Astrocyte (in vitro differentiated cells and primary cell): Measurements from ENCODE around the gene HNRNPL. TPM values are rescaled to one million over a fixed set of nuclear protein-coding genes. Genes with fewer than 3 reads are reported as not detected.
"Not testable (repeated sequence)": the region's sequence is repeated elsewhere in the genome, so short reads cannot be mapped to it uniquely, and the experiment has no call there.

ENCODE experiments used
- DNase-seq: peaks from one replicate; pipeline ENCODE4 v3.0.0-alpha.2; 2010; ENCODE audit warnings: low read depth
- FAIRE-seq: peaks from 2 replicates; lab custom pipeline; 2011; peaks lifted over from hg19 to GRCh38; lab: Jason Lieb, UNC
- H2AFZ ChIP-seq: 2 replicates; pipeline ENCODE4 v1.6.0; 2012; ENCODE audit warnings: low read depth, low read length, inconsistent platforms
- H3K27ac ChIP-seq: 2 replicates; pipeline ENCODE4 v1.5.1; 2011; ENCODE audit warnings: low read depth, low read length, inconsistent platforms
- H3K27me3 ChIP-seq: 2 replicates; pipeline ENCODE4 v1.6.0; 2011; ENCODE audit warnings: low read length, inconsistent platforms; ENCODE audit not compliant: insufficient read depth
- H3K36me3 ChIP-seq: 2 replicates; pipeline ENCODE4 v1.5.1; 2011; ENCODE audit warnings: low read length, inconsistent platforms; ENCODE audit not compliant: insufficient read depth
- H3K4me1 ChIP-seq: 2 replicates; pipeline ENCODE4 v1.5.1; 2011; ENCODE audit warnings: low read length, inconsistent platforms; ENCODE audit not compliant: insufficient read depth
- H3K4me2 ChIP-seq: 2 replicates; pipeline ENCODE4 v1.6.0; 2012; ENCODE audit warnings: low read length, inconsistent platforms
- H3K4me3 ChIP-seq: 2 replicates; pipeline ENCODE4 v1.5.1; 2011; ENCODE audit warnings: low read depth, mild to moderate bottlenecking, low read length, inconsistent platforms; ENCODE audit not compliant: insufficient read depth
- H3K79me2 ChIP-seq: 2 replicates; pipeline ENCODE4 v1.6.0; 2012; ENCODE audit warnings: mild to moderate bottlenecking, low read length, inconsistent platforms; ENCODE audit not compliant: insufficient read depth
- H3K9ac ChIP-seq: 2 replicates; pipeline ENCODE4 v1.6.0; 2012; ENCODE audit warnings: mild to moderate bottlenecking, low read length, inconsistent platforms
- H3K9me3 ChIP-seq: 2 replicates; pipeline ENCODE4 v1.5.1; 2012; ENCODE audit warnings: low read depth, mild to moderate bottlenecking, low read length, inconsistent platforms; ENCODE audit not compliant: insufficient read depth
- H4K20me1 ChIP-seq: 2 replicates; pipeline ENCODE4 v1.6.0; 2012; ENCODE audit warnings: low read length, inconsistent platforms; ENCODE audit not compliant: insufficient read depth
- H3K27ac Mint-ChIP-seq: one replicate; pipeline ENCODE4 v1.8.0; 2021; ENCODE audit warnings: mild to moderate bottlenecking, mixed read lengths; ENCODE audit not compliant: unreplicated experiment
- H3K27me3 Mint-ChIP-seq: one replicate; pipeline ENCODE4 v1.8.0; 2021; ENCODE audit warnings: low read depth, mixed read lengths; ENCODE audit not compliant: unreplicated experiment
- H3K36me3 Mint-ChIP-seq: one replicate; pipeline ENCODE4 v1.8.0; 2021; ENCODE audit warnings: low read depth, mixed read lengths; ENCODE audit not compliant: unreplicated experiment
- H3K4me1 Mint-ChIP-seq: one replicate; pipeline ENCODE4 v1.8.0; 2021; ENCODE audit warnings: low read depth, mixed read lengths; ENCODE audit not compliant: unreplicated experiment
- H3K4me3 Mint-ChIP-seq: one replicate; pipeline ENCODE4 v1.8.0; 2021; ENCODE audit warnings: mild to moderate bottlenecking, moderate library complexity, mixed read lengths; ENCODE audit not compliant: unreplicated experiment
- H3K9me3 Mint-ChIP-seq: one replicate; pipeline ENCODE4 v1.8.0; 2021; ENCODE audit warnings: mild to moderate bottlenecking, mixed read lengths; ENCODE audit not compliant: unreplicated experiment
- EZH2 ChIP-seq: IDR thresholded peaks from 2 replicates; pipeline ENCODE4 v1.6.1; 2012; ENCODE audit warnings: mild to moderate bottlenecking, low read length, inconsistent platforms; ENCODE audit not compliant: insufficient read depth
- total RNA-seq: library from RNA; stranded (reverse); gene quantifications from 2 replicates; pipeline ENCODE4 v1.2.1, GENCODE V29; 2021
- TF ChIP-seq, protein P1 (sequence below): IDR thresholded peaks from 2 replicates; pipeline ENCODE4 v1.5.1; 2011; ENCODE audit warnings: low read depth, mild to moderate bottlenecking, inconsistent platforms, low read length, moderate library complexity; ENCODE audit not compliant: insufficient read depth

HNRNPL gene
- total RNA-seq, 1 donor from 2014 or later = 314 TPM

DNA sequence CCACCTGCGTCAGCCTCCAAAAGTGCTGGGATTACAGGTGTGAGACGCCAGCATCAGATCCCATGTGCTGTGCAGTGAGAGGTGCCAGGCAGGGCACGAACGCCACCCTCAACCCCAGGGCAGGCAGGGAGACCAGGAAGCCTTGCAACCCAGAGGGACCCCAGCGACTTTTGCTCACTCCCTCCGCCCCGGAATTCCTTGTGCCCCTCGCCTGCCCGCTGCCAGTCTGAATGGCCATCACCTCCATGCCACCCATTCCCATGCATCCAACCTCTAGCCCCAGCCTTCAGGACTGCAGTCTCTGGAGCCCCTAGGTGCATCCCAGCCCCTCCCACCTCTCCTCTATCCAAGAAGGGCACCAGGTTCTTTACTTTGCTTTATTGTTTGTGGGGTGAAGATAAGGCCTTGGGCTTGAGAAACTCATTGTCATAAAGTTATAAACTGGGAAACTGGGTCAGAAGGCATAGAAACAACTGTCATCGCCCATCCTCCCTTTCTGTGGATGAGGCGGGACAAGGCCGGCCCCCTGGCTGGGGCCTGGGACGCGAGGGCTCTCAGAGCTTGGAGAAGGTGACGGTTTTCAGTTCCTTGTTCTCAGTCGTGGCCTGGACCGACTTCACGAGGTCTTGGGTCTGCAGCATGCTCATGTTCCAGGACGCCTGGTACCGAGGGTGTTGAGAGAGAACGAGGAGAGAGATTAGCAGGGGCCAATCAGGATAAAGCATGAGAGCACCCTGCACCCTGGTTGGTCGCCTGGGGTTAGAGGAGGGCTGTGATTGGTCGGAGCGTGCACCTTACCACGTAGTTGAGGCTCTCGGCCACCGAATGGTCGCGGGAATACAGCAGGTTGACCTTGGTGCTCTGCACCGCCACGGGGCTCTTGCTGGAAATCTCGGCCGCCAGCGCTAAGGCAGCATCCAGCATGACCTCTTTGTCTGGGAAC is 34.5 kb downstream of the HNRNPL start:
- Mint-ChIP-seq H3K27me3 (peaks cover 2% of the 10 kb centered on the region), H3K4me3 (no peak overlapping the region)
- TF ChIP-seq, protein P1, sequence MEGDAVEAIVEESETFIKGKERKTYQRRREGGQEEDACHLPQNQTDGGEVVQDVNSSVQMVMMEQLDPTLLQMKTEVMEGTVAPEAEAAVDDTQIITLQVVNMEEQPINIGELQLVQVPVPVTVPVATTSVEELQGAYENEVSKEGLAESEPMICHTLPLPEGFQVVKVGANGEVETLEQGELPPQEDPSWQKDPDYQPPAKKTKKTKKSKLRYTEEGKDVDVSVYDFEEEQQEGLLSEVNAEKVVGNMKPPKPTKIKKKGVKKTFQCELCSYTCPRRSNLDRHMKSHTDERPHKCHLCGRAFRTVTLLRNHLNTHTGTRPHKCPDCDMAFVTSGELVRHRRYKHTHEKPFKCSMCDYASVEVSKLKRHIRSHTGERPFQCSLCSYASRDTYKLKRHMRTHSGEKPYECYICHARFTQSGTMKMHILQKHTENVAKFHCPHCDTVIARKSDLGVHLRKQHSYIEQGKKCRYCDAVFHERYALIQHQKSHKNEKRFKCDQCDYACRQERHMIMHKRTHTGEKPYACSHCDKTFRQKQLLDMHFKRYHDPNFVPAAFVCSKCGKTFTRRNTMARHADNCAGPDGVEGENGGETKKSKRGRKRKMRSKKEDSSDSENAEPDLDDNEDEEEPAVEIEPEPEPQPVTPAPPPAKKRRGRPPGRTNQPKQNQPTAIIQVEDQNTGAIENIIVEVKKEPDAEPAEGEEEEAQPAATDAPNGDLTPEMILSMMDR = no peak
- no peak for TF ChIP-seq EZH2

DNA sequence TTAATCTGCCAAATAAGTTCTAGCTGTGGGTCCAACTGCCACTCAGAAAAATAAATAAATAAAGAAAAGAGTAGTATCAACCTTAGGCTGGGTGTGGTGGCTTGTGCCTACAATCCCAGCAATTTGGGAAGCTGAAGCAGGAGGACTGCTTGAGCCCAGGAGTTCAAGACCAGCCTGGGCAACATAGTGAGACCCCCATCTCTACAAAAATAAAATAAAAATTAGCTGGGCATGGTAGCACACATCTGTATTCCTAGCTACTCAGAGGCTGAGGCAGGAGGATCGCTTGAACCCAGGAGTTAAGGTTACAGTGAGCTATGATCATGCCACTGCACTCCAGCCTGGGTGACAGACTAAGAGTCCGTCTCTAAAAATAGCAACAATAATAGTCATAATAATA is 35.9 kb downstream of the HNRNPL start:
- H3K27ac Mint-ChIP-seq, H3K9me3 Mint-ChIP-seq, H3K4me1 Mint-ChIP-seq, H4K20me1 ChIP-seq, H3K27me3 Mint-ChIP-seq, H3K27me3 ChIP-seq, H3K4me3 Mint-ChIP-seq, H3K4me3 ChIP-seq, H3K27ac ChIP-seq, H3K9ac ChIP-seq, H3K4me1 ChIP-seq, H2AFZ ChIP-seq, FAIRE-seq, H3K36me3 ChIP-seq, H3K9me3 ChIP-seq, H3K4me2 ChIP-seq, H3K79me2 ChIP-seq, DNase-seq: not testable (repeated sequence)
- H3K36me3 Mint-ChIP-seq = peaks cover 25% of the 10 kb centered on the region

More for the DNA sequence above, 34.5 kb downstream of the HNRNPL start:
- Mint-ChIP-seq H3K4me1 (peaks cover 3% of the 10 kb centered on the region), H3K9me3 (no peaks in the 10 kb centered on the region), H3K27ac (no peak overlapping the region), H3K36me3 (peaks cover 28% of the 10 kb centered on the region)
- Histone ChIP-seq H4K20me1 (no peaks in the 10 kb centered on the region), H3K4me1 (no peaks in the 10 kb centered on the region), H3K9ac (no peak overlapping the region), H3K79me2 (no peaks in the 10 kb centered on the region), H3K27me3 (no peaks in the 10 kb centered on the region), H2AFZ (no peak overlapping the region), H3K36me3 (no peaks in the 10 kb centered on the region), H3K27ac (no peak overlapping the region), H3K4me2 (no peak overlapping the region), H3K9me3 (no peaks in the 10 kb centered on the region), H3K4me3 (no peak overlapping the region)
- DNase-seq = no peak
- no peak for FAIRE-seq

GRCh38 chr19:38813323-38813722 is 36.5 kb downstream of the HNRNPL start:
- FAIRE-seq (no peak), DNase-seq (no peak)
- TF ChIP-seq EZH2 = no peak
- TF ChIP-seq, protein P1 = no peak
- Histone ChIP-seq H3K4me2 (no peak overlapping the region), H4K20me1 (no peaks in the 10 kb centered on the region), H3K4me3 (no peak overlapping the region), H3K9ac (no peak overlapping the region), H3K79me2 (no peaks in the 10 kb centered on the region), H3K27ac (no peak overlapping the region), H3K9me3 (no peaks in the 10 kb centered on the region), H3K27me3 (no peaks in the 10 kb centered on the region), H3K36me3 (no peaks in the 10 kb centered on the region), H3K4me1 (no peaks in the 10 kb centered on the region), H2AFZ (no peak overlapping the region)
- H3K4me1 Mint-ChIP-seq = no peaks in the 10 kb centered on the region
- H3K27ac Mint-ChIP-seq = no peak overlapping the region
- peaks cover 24% of the 10 kb centered on the region for H3K36me3 Mint-ChIP-seq
- H3K27me3 Mint-ChIP-seq = peaks cover 2% of the 10 kb centered on the region
- no peaks in the 10 kb centered on the region for H3K9me3 Mint-ChIP-seq
- H3K4me3 Mint-ChIP-seq = no peak overlapping the region
